ENCODE measurements around the gene MYO7A. TPM values are rescaled to one million over a fixed set of nuclear protein-coding genes. Genes with fewer than 3 reads are reported as not detected.

The MYO7A gene
- polyA plus RNA-seq, 1 donor, result 4.0 TPM

DNA sequence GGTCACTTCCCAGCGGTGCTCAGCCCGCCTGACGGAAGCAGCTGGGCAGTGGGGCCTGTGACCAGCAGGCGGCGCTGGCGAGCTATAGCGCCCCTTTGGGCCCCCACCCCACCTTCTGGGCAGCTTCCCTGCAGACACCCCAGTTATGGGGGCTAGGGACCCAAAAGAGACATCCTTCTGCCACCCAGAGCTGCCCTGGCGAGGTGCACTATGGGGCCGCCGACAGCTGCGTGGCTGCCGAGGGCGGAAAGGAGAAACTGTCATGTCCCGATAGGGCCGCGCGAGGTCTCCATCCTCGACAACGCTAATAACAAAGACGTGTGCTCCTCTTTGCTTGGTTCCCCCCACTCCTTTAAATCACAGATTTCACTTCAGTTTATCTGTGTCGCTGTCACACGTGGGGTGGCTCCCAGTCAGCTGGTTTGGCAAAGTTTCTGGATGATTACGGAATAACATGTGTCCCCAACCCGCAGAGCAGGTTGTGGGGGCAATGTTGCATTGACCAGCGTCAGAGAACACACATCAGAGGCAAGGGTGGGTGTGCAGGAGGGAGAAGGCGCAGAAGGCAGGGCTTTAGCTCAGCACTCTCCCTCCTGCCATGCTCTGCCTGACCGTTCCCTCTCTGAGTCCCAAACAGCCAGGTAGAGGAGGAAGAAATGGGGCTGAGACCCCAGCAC, 673 bp upstream of the MYO7A start:
- no peak for DNase-seq (ENCODE audit: low read depth)

DNA sequence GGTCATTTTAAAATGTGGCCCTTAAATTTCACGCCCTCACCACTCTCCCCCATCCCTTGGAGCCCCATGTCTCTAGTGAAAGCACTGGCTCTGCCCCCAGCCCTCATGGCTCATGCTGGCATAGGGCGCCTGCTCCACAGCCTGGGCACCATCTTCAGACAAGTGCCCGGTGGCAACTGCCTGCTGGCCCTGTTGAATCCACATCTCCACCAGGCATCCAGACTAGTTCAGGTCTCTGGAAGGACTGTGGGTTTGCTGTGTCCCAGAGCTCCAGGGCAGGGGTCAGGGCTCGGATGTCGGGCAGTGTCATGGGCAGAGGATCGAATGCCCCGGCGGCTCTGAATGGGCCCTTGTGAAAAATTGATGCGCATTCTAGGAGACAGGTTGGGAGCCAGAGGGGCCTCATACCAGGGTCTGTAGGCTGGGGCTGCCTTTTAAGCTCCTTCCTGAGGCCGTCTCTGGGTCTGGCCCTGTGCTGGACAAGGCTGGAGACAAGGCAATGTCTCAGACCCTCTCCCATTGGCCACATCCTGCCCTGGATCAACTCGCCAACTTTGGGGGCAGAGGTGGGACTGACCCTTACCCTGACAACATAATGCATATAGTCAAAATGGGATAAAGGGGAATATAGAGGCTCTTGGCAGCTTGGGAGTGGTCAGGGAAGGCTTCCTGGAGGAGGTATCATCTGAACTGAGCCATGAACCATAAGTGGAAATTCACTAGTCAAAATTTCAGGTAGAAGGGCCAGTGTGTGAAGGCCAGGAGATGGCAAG, 1.2 kb downstream of the MYO7A start:
- no peak for DNase-seq (ENCODE audit: low read depth)

DNA sequence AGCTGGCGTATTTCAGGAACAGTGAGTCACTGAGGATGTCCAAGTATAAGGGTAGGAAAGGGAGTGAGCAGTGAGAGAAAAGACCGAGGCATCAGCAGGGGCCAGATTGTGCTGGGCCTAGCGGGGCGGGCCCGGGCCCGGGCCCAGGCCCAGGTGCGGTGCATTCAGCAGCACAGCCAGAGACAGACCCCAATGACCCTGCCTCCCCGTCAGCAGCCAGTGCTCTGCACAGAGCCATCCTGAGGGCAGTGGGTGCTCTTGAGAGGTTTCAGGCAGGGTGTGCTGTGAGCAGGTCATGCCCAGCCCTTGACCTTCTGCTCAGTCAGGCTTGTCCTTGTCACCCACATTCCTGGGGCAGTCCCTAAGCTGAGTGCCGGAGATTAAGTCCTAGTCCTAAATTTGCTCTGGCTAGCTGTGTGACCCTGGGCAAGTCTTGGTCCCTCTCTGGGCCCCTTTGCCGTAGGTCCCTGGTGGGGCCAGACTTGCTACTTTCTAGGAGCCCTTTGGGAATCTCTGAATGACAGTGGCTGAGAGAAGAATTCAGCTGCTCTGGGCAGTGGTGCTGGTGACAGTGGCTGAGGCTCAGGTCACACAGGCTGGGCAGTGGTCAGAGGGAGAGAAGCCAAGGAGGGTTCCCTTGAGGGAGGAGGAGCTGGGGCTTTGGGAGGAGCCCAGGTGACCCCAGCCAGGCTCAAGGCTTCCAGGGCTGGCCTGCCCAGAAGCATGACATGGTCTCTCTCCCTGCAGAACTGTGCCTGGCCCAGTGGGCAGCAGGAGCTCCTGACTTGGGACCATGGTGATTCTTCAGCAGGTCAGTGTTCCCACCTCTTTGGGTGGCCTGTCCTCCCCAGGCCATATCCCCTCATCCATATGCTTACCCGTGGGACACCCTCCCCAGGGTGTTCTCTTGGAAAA, 2.1 kb downstream of the MYO7A start:
- DNase-seq (ENCODE audit: low read depth), result no peak

DNA sequence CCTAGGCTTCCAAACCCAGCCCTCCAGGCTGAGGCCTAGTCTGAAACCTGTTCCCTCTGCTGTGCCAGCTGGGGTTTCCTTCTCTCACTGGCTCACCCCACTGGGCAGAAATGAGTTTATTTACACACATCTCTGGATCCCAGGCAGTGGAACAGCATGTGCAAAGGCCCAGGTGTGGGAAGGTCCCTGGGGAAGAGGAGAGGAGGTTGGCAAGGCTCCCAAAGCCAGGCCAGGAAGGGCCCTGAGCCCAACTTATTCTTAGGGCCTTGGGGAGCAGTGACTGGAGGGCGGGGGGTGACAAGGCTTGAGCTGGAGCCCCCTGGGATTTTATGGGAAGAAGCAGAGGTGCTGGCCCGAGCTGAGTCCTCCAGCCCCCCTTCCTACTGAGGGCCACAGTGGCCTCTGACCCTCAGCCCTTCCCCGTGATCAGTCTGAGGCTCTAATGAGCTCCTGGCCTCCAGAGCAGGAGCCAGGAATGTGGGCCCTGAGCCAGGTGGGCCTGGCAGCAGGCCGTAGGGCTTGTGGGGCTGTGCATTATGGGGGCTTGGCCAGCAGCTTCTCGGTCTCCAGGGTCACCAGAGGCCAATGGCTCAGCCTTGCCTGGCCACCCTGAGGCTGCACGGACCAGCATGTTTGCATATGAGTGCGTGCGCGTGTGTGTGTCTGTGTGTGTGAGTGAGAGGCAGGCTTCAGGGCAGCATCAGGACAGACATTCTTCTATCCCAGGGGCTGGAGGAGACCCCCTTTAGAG, 2.9 kb downstream of the MYO7A start:
- DNase-seq (ENCODE audit: low read depth), result no peak

DNA sequence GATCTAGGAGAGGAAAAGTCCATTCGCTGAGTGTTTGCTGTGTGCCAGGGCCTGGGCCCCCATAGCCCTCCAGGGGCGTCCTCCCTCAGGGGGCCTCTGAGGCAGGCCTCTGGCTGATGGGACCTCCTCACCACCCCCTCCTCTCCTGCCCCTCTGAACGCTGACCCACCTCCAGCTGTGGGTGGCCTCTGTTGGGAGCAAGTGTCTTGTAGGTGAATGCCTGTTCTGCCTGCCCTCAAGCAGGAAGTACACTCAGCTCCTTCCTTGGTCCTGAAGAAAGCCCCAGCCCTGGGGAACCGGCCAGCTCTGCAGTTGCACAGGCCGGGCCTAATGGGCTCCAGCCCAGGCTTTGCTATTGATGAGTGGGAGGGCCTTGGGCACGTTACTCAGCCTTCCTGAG, 3.5 kb downstream of the MYO7A start:
- no peak for DNase-seq (ENCODE audit: low read depth)

DNA sequence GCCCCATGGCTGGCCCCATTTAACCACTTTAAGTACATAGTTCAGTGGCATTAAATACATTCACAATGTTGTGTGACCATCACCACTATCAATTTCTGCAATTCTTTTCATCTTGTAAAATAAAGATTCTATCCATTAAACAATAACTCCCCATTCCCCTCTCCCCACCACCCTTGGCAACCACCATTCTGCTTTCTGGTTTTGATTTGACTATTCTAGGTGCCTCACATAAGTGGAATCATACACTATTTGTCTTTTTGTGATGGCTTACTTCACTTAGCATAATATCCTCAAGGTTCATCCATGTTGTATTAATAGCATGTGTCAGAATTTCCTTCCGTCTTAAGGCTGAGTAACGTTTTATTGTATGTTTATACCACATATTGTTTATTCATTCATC, 7.0 kb downstream of the MYO7A start:
- DNase-seq (ENCODE audit: low read depth), result no peak

DNA sequence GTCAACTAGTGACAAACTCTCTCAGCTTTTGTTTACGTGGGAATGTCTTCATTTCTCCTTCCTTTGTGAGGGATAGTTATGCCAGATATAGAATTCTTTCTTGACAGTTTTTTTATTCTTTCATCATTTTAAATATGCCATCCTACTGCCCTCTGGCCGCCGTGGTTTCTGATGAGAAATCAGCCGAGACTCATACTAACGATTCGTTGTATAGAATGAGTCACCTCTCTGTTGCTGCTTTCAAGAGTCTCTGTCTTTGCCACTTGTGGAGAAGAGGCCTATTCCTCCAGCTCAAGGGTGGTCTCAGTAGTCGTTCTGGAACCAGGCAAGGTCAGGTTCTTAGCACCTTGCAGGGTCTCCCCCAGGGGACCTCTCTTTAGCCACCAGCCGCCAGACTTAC, 8.0 kb downstream of the MYO7A start:
- DNase-seq (ENCODE audit: low read depth), result no peak

DNA sequence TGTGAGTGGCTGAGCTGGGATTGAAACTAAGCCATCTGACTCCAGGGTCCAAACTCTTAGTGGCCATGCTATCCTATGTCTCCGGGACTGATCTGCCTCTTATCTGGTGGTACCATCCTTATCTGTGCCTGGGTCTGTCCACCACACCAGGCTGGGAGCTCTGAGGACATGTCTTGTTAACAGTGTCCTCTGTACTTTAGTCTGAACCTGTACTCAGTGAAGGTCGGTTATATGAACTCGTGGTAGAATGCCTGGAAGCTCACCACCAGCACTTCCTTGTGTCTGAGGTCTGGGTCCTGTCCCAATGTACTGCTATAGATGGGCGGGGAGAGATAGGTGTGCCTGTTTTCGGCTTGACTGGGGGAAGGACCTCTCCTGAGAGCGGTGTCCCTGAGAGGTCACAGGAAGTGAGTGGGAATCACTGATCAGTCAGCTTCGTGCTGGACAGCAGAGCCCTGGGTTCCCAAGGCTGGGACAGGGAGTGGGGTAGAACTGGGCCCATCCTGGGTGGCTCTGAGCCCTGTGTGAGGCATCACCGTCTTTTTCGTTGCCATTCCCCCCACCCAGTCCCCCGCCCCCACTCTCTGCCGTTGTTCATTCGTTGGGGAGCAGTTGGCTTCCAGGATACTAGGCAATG, 8.9 kb downstream of the MYO7A start:
- no peak for DNase-seq (ENCODE audit: low read depth)

DNA sequence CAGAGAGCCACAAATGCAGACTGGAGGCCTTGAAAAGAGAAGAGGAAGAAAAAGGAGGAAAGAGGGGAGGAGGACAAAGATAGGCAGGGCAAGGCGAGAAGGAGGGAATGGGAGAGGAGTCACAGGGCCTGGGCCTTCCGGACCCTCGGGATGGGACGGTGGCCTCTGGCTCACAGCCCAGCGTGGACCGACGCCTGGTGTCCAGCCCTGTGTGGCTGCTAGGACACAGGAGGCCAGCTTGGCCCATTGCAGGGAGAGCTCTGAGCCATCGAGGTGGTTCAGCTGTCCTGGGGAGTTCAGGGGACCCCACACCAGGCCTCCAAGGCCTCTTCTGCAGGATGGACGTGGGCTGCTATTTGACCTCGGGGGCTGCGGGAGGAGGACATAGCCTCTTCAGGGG, 9.4 kb downstream of the MYO7A start:
- no peak for DNase-seq (ENCODE audit: low read depth)

DNA sequence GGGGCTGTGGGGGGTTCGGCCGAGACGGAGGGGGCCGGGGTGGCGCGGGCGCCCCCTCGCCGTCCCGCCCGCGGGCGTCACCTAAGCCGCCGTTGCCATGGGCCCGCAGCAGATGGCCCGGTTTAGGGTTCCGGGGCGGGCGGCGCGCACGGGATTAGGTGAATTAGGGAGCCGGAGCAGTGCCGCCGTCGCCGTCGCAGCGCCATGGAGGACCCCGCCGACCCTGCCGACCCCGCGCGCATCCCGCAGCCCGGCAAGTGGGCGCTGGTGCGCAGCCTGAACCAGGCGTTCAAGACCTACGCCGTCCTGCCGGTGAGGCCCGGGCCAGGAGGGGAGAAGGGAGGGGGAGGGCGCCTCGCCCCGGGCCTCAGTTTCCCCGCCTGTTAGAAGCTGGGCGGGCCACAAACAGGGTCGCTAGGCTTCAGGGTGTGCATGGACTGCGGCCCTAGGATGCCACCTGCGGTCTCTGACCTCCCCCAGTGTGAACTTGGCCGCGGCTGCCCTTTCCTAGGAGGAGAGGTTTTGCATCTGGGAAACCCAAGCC, 10.1 kb downstream of the MYO7A start:
- DNase-seq (ENCODE audit: low read depth), result no peak

DNA sequence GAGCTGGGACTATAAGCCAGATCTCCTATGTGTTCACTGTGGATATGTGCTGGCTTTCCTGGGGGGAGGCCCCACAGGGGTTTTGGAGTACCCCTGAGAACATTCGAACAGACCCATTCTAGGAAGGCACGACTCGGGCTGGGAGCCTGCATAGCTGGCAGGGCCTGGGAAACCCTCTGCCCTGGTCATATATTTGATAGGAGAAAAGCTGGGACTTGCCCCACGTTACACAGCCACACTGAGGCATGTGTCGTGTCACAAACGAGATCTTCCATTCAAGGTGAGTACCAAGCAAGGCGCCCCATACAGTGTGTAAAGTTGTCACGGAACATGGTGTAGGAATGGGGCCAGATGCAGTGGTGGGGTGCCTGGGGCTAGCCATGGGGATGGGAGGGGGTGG, 11.2 kb downstream of the MYO7A start:
- no peak for DNase-seq (ENCODE audit: low read depth)

DNA sequence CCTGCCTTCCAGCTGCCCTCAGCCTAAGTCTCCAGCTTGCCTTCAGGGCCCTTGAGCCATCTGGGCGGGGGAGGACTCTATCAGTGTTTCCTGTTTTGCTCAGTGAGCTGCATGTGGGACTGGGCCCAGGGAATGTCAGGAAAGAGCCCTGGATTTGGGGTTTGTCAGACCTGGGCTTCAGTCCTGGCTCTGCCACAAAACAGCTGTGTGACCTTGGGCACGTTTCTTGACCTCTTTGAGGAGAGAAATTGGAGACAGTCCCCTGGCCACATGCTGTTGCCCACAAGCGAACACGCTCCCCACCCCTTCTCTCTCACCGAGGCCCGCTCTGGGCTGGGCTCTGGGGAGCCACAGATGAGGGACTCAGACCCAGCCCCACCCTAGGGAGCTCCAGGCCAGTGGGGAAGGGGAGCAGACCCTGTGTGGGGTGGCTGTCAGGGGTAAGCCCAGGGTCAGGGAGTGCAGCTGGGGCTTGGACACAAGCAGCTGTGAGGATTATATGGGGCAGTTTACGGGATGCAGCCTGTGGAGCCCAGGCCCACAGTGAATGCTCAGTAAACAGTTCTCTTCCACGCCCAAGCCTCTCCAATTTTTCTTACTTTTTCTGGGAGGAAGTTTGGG, 12.3 kb downstream of the MYO7A start:
- DNase-seq (ENCODE audit: low read depth), result no peak

DNA sequence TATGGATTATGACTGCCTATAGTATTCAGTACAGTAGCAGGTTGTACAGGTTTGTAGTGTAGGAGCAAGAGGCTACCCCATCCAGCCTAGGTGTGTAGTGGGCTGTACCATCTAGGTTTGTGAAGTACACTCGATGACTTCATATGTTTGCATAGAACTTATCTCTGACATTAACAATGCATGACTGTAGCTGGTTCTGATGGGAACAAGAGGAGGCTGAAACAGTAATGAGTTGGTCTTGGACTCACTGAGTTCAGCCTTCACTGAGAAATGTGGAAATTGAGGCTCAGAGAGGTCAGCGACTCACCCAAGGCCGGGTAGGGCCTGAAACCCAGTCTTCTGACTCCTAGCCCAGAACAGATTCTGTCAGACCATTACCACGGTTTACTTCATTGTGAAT, 13.0 kb downstream of the MYO7A start:
- DNase-seq (ENCODE audit: low read depth), result no peak

DNA sequence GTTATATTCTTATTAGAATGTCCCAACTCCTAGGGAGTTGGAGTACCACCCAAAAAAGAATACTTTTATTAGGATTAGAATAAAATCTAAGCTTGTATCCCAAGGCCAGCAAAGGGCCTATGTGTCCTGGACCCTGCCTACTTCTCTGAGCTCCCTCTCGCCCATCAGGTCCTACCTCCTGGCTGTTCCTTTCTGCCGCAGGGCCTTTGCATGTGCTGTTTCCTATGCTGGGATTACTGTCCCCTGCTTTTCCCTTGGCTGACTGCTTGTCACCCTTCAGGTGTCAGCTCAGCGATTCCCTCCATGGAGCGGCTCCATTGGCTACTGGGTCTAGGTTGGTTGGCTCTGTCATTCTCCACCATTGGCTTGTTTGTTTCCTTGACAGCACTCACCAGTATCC, 13.4 kb downstream of the MYO7A start:
- DNase-seq (ENCODE audit: low read depth), result no peak

DNA sequence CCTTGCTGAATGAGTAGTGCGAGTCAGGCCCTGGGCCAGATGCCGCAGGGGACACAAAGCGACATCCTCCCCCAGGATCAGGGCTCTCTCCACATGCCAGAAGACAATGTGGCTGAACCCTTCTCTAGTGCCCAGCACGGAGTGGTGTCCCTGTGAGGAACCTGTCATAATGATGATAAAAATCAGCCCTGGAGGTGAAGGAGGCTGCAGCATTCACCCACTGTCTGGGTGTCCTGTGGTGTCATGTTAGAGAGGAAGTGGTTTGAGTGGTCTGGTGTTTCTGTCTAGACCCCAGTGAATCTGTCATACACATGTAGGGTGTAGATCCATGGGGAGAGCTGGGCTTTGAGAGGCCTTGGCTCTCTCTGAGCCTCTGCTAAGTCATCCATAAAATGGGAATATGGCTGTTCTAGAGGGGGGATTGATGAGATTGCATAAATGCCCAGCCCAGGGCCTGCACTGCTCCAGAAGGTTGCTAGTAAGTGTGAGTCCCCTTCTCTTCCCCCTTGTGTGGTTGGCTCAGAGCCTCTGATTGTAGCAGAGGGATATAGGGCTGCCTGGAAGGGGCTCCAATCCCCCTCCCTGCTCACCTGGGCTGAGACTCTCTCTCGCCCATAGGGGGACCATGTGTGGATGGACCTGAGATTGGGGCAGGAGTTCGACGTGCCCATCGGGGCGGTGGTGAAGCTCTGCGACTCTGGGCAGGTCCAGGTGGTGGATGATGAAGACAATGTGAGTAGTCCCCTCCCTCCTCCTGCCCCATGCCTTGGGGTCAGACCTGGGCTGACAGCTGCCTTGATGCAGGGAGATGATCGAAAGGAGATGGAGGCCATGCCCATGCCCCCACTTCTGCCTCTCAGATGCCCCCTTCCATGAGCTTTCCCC, 14.3 kb downstream of the MYO7A start:
- no peak for DNase-seq (ENCODE audit: low read depth)

DNA sequence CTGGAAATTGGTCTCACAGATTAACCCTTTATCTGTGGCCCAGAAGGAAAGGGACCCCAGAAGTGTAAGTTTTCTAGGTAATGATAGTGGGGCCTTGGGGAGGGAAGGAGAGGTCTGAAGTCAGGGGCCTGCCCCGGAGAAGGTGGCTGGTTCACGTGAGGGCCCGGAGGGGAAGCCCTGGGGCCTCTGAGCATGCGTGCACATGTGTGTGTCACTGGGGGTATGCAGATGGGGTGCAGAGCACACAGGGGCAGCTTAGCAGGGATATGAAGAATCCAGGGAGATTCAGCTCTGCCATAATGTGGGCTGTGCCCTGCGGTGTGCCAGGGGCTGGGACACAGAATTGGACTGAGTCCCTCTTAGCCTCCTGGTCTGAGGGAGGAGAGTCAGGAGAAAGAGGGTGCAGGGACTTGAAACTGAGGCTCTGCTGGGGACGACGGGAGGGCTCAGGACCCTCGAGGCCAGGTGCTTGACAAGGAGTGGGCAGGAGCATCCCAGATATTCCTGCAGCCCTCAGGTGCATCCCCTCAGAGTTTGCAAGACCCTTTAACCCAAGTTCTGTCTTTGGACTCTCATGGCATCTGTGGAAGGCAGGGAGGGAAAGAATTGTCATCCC, 15.5 kb downstream of the MYO7A start:
- no peak for DNase-seq (ENCODE audit: low read depth)

DNA sequence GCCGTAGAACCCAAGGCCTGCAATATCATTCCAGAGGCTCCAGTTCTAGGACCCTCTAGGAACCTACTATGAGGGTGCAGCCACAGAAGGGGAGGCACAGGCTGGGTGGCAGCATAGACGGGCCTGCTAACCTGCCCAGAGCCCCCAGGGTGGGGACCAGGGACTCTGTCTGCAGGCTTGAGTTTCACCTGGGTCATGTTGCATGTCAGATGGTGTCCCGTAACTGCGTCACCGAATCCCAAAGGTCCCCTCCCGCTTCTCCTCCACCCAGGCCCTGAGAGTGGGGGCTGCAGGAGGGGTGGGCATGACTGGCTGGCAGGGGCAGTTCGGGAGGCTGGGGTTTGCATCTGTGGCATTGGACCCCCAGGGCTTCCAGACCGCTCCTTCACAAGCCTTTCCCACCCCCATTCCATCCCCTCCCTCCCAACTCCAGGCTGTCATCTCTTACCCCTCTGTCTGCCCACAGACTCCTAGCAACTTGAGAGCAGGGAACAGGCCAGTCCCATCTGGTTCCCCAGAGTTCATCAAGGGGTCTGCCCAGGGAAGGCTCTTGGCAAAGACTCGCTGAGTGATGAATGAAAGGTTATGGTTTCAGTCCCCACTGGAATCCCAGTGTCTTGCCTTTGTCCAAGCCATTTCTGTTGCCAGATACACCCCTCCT, 16.3 kb downstream of the MYO7A start:
- DNase-seq (ENCODE audit: low read depth), result no peak

DNA sequence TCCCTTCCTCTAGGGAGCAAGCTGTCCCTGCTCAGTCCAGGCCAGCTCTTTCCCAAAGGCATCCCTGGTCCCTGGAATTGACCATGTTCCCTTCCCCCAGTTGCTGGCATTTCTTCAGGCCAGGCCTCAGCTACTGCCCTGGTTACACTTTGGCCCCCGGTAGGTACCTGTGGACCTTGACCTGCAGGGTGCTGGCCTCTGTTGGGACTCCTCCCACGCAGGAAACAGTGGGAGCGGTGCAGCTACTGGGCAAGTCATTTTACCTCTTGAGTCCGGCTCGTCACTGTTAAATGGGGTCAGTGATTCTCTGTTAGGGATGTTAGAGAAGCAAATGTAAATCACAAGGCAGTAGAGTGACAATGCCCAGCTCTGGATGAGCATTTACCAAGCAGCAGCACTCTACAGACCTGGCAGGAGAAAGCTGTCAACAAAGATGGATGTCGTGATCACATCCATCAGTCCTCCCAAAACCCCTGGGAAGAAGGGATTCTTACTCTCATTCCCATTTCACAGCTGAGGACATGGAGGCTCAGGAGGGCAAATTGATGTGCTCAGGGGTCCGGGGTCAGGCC, 16.9 kb downstream of the MYO7A start:
- DNase-seq (ENCODE audit: low read depth), result no peak

Data from forelimb muscle (tissue), 1 donor.